ENCODE results near the gene TIMP1. TPM values are rescaled to one million over a fixed set of nuclear protein-coding genes. Genes with fewer than 3 reads are reported as not detected.

TIMP1 gene
- total RNA-seq (2014; rRNA removed; shearing (Covaris generic)), result 84.0 and 89.0 TPM in 2 replicates

- peak; percentile 92 for DNase-seq (ENCODE audit: low spot score)
Measured at GRCh38 chrX:47581731-47582647, at the start of gene TIMP1. TSS of gene TIMP1 (plus strand) at chrX:47582436. CDS start at chrX:47583416, 980 bp downstream.

GRCh38 chrX:47539860-47540259 lies 42.4 kb upstream of the TIMP1 start:
- DNase-seq (ENCODE audit: low spot score), result no peak

GRCh38 chrX:47540754-47541538 lies 41.3 kb upstream of the TIMP1 start:
- DNase-seq (ENCODE audit: low spot score), result peak; percentile 91

GRCh38 chrX:47543496-47543895 lies 38.7 kb upstream of the TIMP1 start:
- no peak for DNase-seq (ENCODE audit: low spot score)

- DNase-seq (ENCODE audit: low spot score), result peak; percentile 92
Measured at GRCh38 chrX:47556045-47556623, 26.1 kb upstream of the TIMP1 start.

GRCh38 chrX:47558436-47558835 lies 23.8 kb upstream of the TIMP1 start:
- no peak for DNase-seq (ENCODE audit: low spot score)

- no peak for DNase-seq (ENCODE audit: low spot score)
Measured at GRCh38 chrX:47560179-47560933, 21.9 kb upstream of the TIMP1 start.

- peak; percentile 93 for DNase-seq (ENCODE audit: low spot score)
Measured at GRCh38 chrX:47560934-47561658, 21.1 kb upstream of the TIMP1 start, which contains the start of gene ARAF. TSS of gene ARAF (plus strand) at chrX:47561205. CDS start at chrX:47562968, 1,763 bp downstream.

GRCh38 chrX:47561659-47562151 lies 20.5 kb upstream of the TIMP1 start:
- no peak for DNase-seq (ENCODE audit: low spot score)

GRCh38 chrX:47562615-47563243 lies 19.5 kb upstream of the TIMP1 start:
- DNase-seq (ENCODE audit: low spot score), result no peak

- DNase-seq (ENCODE audit: low spot score), result peak; percentile 54
Measured at GRCh38 chrX:47563801-47564315, 18.4 kb upstream of the TIMP1 start.

GRCh38 chrX:47564438-47565085 lies 17.7 kb upstream of the TIMP1 start:
- DNase-seq (ENCODE audit: low spot score), result no peak

GRCh38 chrX:47566841-47567240 lies 15.4 kb upstream of the TIMP1 start:
- no peak for DNase-seq (ENCODE audit: low spot score)

- no peak for DNase-seq (ENCODE audit: low spot score)
Measured at GRCh38 chrX:47568656-47569295, 13.5 kb upstream of the TIMP1 start.

GRCh38 chrX:47570794-47571193 lies 11.4 kb upstream of the TIMP1 start:
- DNase-seq (ENCODE audit: low spot score), result no peak

- DNase-seq (ENCODE audit: low spot score), result no peak
Measured at GRCh38 chrX:47571215-47571614, 11.0 kb upstream of the TIMP1 start.

- no peak for DNase-seq (ENCODE audit: low spot score)
Measured at GRCh38 chrX:47571896-47572295, 10.3 kb upstream of the TIMP1 start.

GRCh38 chrX:47572773-47573340 lies 9.4 kb upstream of the TIMP1 start:
- no peak for DNase-seq (ENCODE audit: low spot score)
